Measurements from ENCODE around the gene TRAK1. TPM values are rescaled to one million over a fixed set of nuclear protein-coding genes. Genes with fewer than 3 reads are reported as not detected.

The TRAK1 gene
- total and polyA plus RNA-seq, 2 experiments from 2014 or later, result 28.6 to 74.5 TPM

GRCh38 chr3:42166214-42166613, 75.1 kb downstream of the TRAK1 start:
- Histone ChIP-seq H3K36me3 (no peaks in the 10 kb centered on the region), H3K27me3 (no peaks in the 10 kb centered on the region), H3K4me1 (ENCODE audit: low read depth) (no peaks in the 10 kb centered on the region), H3K4me3 (no peak overlapping the region), H3K27ac (no peak overlapping the region), H3K9me3 (ENCODE audit: low read depth) (no peaks in the 10 kb centered on the region)
- no peak for TF ChIP-seq CTCF (IDR thresholded peaks at IDR 0.05; ENCODE audit: low read depth, low read length)
- DNase-seq (ENCODE audit: low read depth in 1 of 2, low spot score in 1 of 2), result no peak

- no peak for TF ChIP-seq CTCF (IDR thresholded peaks at IDR 0.05; ENCODE audit: low read depth, low read length)
- H3K27me3 ChIP-seq, result no peaks in the 10 kb centered on the region
- H3K4me3 ChIP-seq, result no peak overlapping the region
- no peak for DNase-seq (ENCODE audit: low read depth in 1 of 2, low spot score in 1 of 2)
- H3K27ac ChIP-seq, result no peak overlapping the region
- no peaks in the 10 kb centered on the region for H3K36me3 ChIP-seq
- H3K4me1 ChIP-seq (ENCODE audit: low read depth), result no peaks in the 10 kb centered on the region
- no peaks in the 10 kb centered on the region for H3K9me3 ChIP-seq (ENCODE audit: low read depth)
Observed at GRCh38 chr3:42166662-42167300, 75.6 kb downstream of the TRAK1 start.

- H3K27me3 ChIP-seq, result no peaks in the 10 kb centered on the region
- H3K27ac ChIP-seq, result no peak overlapping the region
- peaks cover under 1% of the 10 kb centered on the region for H3K4me1 ChIP-seq (ENCODE audit: low read depth)
- H3K9me3 ChIP-seq (ENCODE audit: low read depth), result no peaks in the 10 kb centered on the region
- TF ChIP-seq CTCF (IDR thresholded peaks at IDR 0.05; ENCODE audit: low read depth, low read length), result no peak
- H3K4me3 ChIP-seq, result no peak overlapping the region
- H3K36me3 ChIP-seq, result no peaks in the 10 kb centered on the region
- no peak for DNase-seq (ENCODE audit: low read depth in 1 of 2, low spot score in 1 of 2)
Observed at GRCh38 chr3:42169579-42170120, 78.5 kb downstream of the TRAK1 start.

- no peak for TF ChIP-seq CTCF (IDR thresholded peaks at IDR 0.05; ENCODE audit: low read depth, low read length)
- Histone ChIP-seq H3K36me3 (no peaks in the 10 kb centered on the region), H3K27ac (no peak overlapping the region), H3K9me3 (ENCODE audit: low read depth) (no peaks in the 10 kb centered on the region), H3K4me3 (no peak overlapping the region), H3K4me1 (ENCODE audit: low read depth) (peaks cover 7% of the 10 kb centered on the region), H3K27me3 (no peaks in the 10 kb centered on the region)
- no peak for DNase-seq (ENCODE audit: low read depth in 1 of 2, low spot score in 1 of 2)
Observed at GRCh38 chr3:42172047-42172654, 81.0 kb downstream of the TRAK1 start.

GRCh38 chr3:42173307-42173706, 82.2 kb downstream of the TRAK1 start:
- Histone ChIP-seq H3K27ac (no peak overlapping the region), H3K9me3 (ENCODE audit: low read depth) (no peaks in the 10 kb centered on the region), H3K4me3 (no peak overlapping the region), H3K4me1 (ENCODE audit: low read depth) (peaks cover 7% of the 10 kb centered on the region), H3K27me3 (no peaks in the 10 kb centered on the region), H3K36me3 (no peaks in the 10 kb centered on the region)
- no peak for DNase-seq (ENCODE audit: low read depth in 1 of 2, low spot score in 1 of 2)
- TF ChIP-seq CTCF (IDR thresholded peaks at IDR 0.05; ENCODE audit: low read depth, low read length), result no peak
